Esophagus (tissue), 2 donors: Measurements from ENCODE around the gene KLK14. TPM values are rescaled to one million over a fixed set of nuclear protein-coding genes. Genes with fewer than 3 reads are reported as not detected.

Experiments used
- H3K27ac ChIP-seq, 2 donors: one replicate each; pipeline ENCODE4 v1.5.1; 2013; ENCODE audit warnings: low read depth in 2 of 2, mild to moderate bottlenecking in 2 of 2, inconsistent platforms in 1 of 2, low read length in 1 of 2, moderate library complexity in 1 of 2
- H3K27me3 ChIP-seq, 2 donors: one replicate each; pipeline ENCODE4 v1.6.1; 2013; ENCODE audit warnings: low read length in 2 of 2, control low read depth in 1 of 2, mild to moderate bottlenecking in 1 of 2; ENCODE audit not compliant: insufficient read depth in 2 of 2, control insufficient read depth in 1 of 2
- H3K36me3 ChIP-seq, 2 donors: one replicate each; pipeline ENCODE4 v1.6.1; 2013; ENCODE audit warnings: low read length in 1 of 2; ENCODE audit not compliant: control insufficient read depth in 2 of 2, insufficient read depth in 2 of 2
- H3K4me1 ChIP-seq, 2 donors: one replicate each; pipeline ENCODE4 v1.6.1; 2013; ENCODE audit warnings: low read length in 1 of 2; ENCODE audit not compliant: control insufficient read depth in 2 of 2, insufficient read depth in 2 of 2
- H3K4me3 ChIP-seq, 2 donors: one replicate each; pipeline ENCODE4 v1.5.1; 2013; ENCODE audit warnings: low read length in 2 of 2, mild to moderate bottlenecking in 2 of 2, low read depth in 1 of 2, moderate library complexity in 1 of 2
- H3K9me3 ChIP-seq, 2 donors: one replicate each; pipeline ENCODE4 v1.6.1; 2013; ENCODE audit warnings: mild to moderate bottlenecking in 2 of 2, low read depth in 1 of 2, low read length in 1 of 2, moderate library complexity in 1 of 2; ENCODE audit not compliant: control insufficient read depth in 2 of 2, insufficient read depth in 1 of 2
- WGBS, 2 donors: extraction: QIAGEN DNeasy Blood & Tissue Kit; methylation state at CpG; one replicate each; pipeline ENCODE4 v1.1.7; 2013; 5-methylcytosine and 5-hydroxymethylcytosine counted together
- polyA plus RNA-seq, 2 donors: library from polyadenylated mRNA; stranded (reverse); fragments of 200-250 nt; gene quantifications; one replicate each; pipeline ENCODE4 v1.2.3, GENCODE V29; 2013
- donor health status: healthy with polysubstance abuse.
- donor health status: Bipolar disorder and iron deficiency.

KLK14 gene
- polyA plus RNA-seq, 2 donors = 0.09 to 0.31 TPM

DNA sequence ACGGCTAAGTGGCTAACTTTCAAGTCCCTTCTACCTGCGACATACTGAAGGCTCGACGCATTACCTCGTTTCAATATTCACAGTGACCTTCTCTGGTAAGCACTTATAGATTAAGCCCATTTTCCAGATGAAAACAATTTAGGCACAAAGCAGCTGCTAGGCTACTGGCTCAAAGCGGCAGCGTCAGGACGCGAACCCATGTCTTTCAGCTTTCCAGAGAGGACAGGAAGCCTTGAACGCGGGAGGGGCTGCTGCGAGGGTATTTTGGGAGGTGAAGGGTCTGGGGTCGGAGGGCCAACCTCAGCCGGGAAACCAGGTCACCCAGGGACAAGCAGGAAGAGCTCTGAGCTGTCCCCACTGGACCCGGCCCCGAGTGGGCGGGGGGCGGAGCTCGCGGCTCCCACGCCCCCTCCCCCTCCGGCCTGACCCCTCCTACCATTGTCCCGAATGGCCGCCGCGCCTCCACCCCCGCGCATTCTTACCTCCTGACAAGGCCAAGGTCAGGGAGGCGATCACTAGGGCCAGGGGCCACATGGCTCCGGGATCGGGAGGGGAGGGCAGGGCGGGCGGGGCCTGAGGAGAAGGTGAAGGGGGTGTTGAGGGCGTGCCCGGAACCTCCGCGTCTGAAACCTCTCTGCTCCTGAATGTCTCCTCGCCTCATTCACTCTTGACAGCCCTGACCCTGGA, 18.0 kb downstream of the KLK14 start, which contains the start of gene KLK13:
Gene KLK13, minus strand, starts transcription at position 559 of the 687 bp plus-strand sequence. Its CDS starts 25 bp downstream, at position 534.
- H3K27ac ChIP-seq = peak within 1 kb of the TSS; percentile 88 to 91
- WGBS, 2 donors = 15 to 22% methylated on average over 31 to 38 of the region's 38 CpGs
- peaks cover 0 to under 1% of the 10 kb centered on the region in 2 donors for H3K36me3 ChIP-seq
- H3K4me3 ChIP-seq = peak within 1 kb of the TSS; percentile 49 to 56
- H3K4me1 ChIP-seq = peaks cover 2 to 24% of the 10 kb centered on the region in 2 donors
- peaks cover 0 to 3% of the 10 kb centered on the region in 2 donors for H3K9me3 ChIP-seq
- no peaks in the 10 kb centered on the region for H3K27me3 ChIP-seq

DNA sequence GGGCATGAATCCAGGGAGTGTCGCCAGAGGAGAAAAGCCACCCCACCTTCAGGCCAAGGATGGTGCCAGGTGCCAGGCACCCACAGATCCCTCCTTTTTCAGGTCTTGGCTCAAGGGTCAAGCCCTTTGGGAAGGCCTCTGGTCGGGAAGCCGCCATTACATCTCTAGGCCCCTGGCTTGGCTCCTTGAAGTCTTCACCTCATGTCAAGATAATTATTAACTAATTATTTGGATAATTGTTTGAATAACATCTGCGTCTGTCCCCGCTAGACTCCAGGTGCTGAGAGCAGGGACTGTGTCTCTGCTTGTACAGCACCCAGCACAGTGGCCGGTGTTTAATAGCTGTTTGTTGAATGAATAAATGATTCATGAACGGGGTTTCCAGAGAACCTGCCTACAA, 19.0 kb downstream of the KLK14 start:
- Histone ChIP-seq H3K27ac (peak overlapping the region; percentile 88 to 91), H3K4me3 (peak overlapping the region in 1 of 2 donors; percentile 49), H3K27me3 (no peaks in the 10 kb centered on the region), H3K36me3 (peaks cover 0 to 2% of the 10 kb centered on the region in 2 donors), H3K4me1 (peaks cover 2 to 20% of the 10 kb centered on the region in 2 donors), H3K9me3 (peaks cover 0 to 3% of the 10 kb centered on the region in 2 donors)
- WGBS, 2 donors = 49 to 68% methylated on average over 7 of the region's 7 CpGs

DNA sequence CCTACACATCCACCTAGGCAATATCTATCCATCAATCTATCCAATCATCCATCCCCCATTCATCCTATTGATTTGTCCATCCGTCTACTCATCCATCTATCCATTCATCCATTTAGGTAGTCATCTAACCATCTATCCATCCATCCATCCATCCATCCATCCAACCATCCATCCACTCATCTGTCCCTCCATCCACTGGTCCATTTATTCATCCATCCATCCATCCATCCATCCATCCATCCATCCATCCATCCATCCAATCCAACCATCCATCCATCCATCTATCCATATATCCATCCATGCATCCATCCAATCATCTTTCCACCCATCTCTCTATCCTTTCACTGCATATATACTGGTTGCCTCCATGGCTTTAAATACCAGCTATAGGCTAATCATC, 21.7 kb downstream of the KLK14 start:
- WGBS, 2 donors = 0 to 29% methylated on average over 1 of the region's 1 CpG
- Histone ChIP-seq H3K4me3 (no peak overlapping the region), H3K36me3 (peaks cover 0 to 12% of the 10 kb centered on the region in 2 donors), H3K4me1 (peaks cover 0 to 9% of the 10 kb centered on the region in 2 donors), H3K9me3 (peaks cover 0 to 3% of the 10 kb centered on the region in 2 donors), H3K27me3 (no peaks in the 10 kb centered on the region), H3K27ac (no peak overlapping the region)

DNA sequence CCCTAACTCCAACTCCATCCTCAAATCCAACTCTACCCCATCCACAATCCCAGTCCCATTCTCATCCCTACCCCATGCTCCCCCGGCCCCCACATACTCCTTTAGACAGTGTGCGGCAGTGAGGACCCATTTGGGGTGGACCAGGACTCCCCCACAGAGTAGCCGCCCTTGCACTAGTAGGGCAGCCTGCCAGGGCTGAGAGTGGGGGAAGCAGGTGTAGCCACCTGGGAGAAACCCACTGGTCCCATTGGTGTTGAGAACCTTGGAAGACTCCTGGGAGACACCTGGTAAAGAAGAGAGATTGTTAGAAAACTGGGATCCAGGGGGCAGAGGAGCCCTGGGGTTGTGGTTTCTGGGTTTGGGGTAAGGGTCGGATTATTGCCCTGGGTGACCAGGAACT, 22.4 kb downstream of the KLK14 start:
- Histone ChIP-seq H3K9me3 (peaks cover 0 to 3% of the 10 kb centered on the region in 2 donors), H3K4me1 (peaks cover 0 to 3% of the 10 kb centered on the region in 2 donors), H3K36me3 (peaks cover 0 to 12% of the 10 kb centered on the region in 2 donors), H3K4me3 (no peak overlapping the region), H3K27me3 (no peaks in the 10 kb centered on the region), H3K27ac (peak overlapping the region in 1 of 2 donors; percentile 63)
- WGBS, 2 donors = 68 to 74% methylated on average over 4 of the region's 4 CpGs

DNA sequence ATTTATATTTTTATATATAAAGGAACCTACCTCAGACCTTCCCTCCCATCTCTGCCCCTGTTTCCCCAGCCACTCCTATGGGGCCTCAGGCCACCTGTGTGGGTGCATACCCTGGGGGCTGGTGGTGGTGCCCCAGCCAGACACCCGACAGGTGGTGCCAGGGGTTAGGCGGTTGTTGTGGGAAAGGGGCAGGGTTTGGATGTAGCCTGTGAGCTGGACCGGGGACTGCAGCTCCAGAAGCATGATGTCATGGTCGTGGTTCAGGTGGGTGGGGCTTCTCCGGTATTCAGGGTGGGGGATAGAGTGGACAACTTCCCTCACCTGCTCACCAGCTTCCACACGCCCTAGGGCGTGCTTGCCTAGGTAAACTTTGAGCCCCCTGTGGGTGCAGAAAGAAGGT, 23.0 kb downstream of the KLK14 start:
- H3K4me3 ChIP-seq = no peak overlapping the region
- no peaks in the 10 kb centered on the region for H3K9me3 ChIP-seq
- peak overlapping the region in 1 of 2 donors; percentile 51 for H3K27ac ChIP-seq
- no peaks in the 10 kb centered on the region for H3K27me3 ChIP-seq
- WGBS, 2 donors = 65 to 78% methylated on average over 6 to 7 of the region's 7 CpGs
- peaks cover 0 to 12% of the 10 kb centered on the region in 2 donors for H3K36me3 ChIP-seq
- no peaks in the 10 kb centered on the region for H3K4me1 ChIP-seq

DNA sequence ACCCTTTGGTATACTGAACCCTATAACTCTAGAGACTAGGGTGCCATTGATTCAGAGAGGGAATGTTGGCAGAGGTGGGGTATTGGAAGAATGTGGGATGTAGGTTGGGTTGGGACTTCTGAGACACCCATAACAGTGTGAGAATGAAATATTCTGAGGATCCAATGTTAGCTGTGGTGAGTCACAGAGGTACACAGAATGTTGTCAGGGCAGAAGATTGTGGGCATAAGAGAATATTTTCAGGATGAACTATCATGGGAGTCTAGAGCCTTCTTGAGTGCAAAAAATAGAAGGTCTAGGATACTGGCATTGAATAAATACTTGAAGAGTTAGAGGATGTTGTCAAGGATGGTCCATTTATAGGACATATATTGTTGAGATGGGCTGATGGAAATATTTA, 26.8 kb downstream of the KLK14 start:
- Histone ChIP-seq H3K4me3 (no peak overlapping the region), H3K4me1 (peaks cover 0 to 2% of the 10 kb centered on the region in 2 donors), H3K27me3 (no peaks in the 10 kb centered on the region), H3K27ac (no peak overlapping the region), H3K9me3 (no peaks in the 10 kb centered on the region), H3K36me3 (peaks cover 0 to 12% of the 10 kb centered on the region in 2 donors)

DNA sequence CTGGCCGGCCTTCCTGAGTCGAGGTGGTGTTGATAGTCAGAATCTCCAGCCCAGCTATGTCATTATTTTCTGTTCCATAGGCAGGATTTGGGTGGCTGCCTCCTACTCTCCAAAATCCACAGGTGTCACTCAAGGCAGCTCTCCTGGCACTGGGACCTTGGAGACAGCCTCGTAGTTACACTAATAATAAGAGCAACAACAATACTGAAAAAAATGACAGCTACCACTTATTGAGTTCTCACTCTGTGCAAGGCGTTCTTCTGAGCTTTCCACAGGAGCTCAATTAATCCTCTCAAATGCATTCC, 35.7 kb downstream of the KLK14 start:
- 5 to 6% methylated on average over 4 of the region's 4 CpGs for WGBS, 2 donors
- H3K4me3 ChIP-seq = no peak overlapping the region
- peak overlapping the region; percentile 69 to 72 for H3K27ac ChIP-seq
- H3K4me1 ChIP-seq = no peaks in the 10 kb centered on the region
- H3K9me3 ChIP-seq = no peaks in the 10 kb centered on the region
- no peaks in the 10 kb centered on the region for H3K27me3 ChIP-seq
- H3K36me3 ChIP-seq = no peaks in the 10 kb centered on the region

DNA sequence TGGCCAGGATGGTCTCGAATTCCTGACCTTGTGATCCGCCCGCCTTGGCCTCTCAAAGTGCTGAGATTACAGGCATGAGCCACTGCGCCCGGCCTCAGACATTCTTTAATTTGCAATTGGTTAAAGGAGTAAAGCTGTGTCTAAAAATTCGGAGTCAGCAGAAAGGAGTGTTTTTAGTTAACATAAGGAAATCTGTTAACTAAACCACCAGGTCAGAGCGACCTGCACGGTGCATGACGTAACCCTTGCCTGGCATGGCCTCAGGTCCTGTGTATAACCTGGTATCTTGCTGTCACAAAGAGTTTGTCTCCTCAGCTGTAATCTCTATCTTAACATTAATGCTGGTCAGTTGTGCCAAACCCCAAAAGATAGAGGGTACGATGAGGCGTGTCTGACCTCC, 38.4 kb downstream of the KLK14 start:
- Histone ChIP-seq H3K4me1 (no peaks in the 10 kb centered on the region), H3K27me3 (no peaks in the 10 kb centered on the region), H3K36me3 (no peaks in the 10 kb centered on the region), H3K9me3 (no peaks in the 10 kb centered on the region), H3K4me3 (no peak overlapping the region), H3K27ac (no peak overlapping the region)
- 86 to 88% methylated on average over 11 of the region's 11 CpGs for WGBS, 2 donors

DNA sequence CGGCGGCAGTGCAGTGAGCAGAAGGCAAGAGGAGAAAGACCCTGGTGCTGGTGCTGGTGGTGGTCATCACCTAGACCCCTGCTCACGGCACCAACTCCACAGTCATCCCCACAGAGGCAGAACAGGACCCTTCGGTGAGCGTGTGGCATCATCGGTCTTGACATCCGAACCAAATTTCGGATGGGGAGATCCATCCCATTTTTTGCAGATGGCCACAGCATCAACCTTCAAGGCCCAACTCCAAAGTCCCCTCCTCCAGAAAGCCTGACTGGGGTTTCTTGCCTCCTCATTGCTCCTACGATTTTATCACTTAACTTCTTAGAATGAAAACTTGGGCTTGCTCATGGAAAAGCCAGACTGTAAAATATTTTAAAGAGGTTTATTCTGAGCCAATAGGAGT, 39.2 kb downstream of the KLK14 start:
- 78 to 87% methylated on average over 9 of the region's 9 CpGs for WGBS, 2 donors
- H3K9me3 ChIP-seq = no peaks in the 10 kb centered on the region
- H3K27ac ChIP-seq = no peak overlapping the region

DNA sequence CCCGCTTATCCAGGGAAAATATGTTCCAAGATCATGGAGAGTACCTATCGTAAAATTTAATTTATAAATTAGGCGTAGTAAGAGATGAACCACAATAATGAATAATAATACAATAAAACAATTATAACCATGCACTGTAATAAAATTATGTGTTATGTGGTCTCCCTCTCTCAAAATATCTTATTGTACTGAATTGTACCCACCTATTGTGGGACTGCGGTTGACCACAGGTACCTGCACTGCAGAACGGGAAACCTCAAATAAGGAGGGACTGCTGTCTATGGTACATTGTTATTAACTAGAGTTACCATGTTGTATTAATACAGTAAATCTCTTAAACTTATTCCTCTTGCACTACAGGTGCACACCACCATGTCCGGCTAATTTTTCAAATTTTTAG, 42.5 kb downstream of the KLK14 start:
- Histone ChIP-seq H3K36me3 (no peaks in the 10 kb centered on the region), H3K4me3 (no peak overlapping the region), H3K27me3 (no peaks in the 10 kb centered on the region), H3K9me3 (no peaks in the 10 kb centered on the region), H3K4me1 (no peaks in the 10 kb centered on the region), H3K27ac (no peak overlapping the region)
- WGBS, 2 donors = 92 to 95% methylated on average over 6 of the region's 6 CpGs

More for the DNA sequence above, 39.2 kb downstream of the KLK14 start:
- Histone ChIP-seq H3K27me3 (no peaks in the 10 kb centered on the region), H3K4me1 (no peaks in the 10 kb centered on the region), H3K36me3 (no peaks in the 10 kb centered on the region), H3K4me3 (no peak overlapping the region)
